ENCODE measurements around the gene PPFIBP2.

Gene PPFIBP2

GRCh38 chr11:7558046-7558445 lies 44.2 kb downstream of the PPFIBP2 start:
- DNase-seq, result no peak

GRCh38 chr11:7559398-7560283 lies 45.8 kb downstream of the PPFIBP2 start:
- no peak for DNase-seq

DNA sequence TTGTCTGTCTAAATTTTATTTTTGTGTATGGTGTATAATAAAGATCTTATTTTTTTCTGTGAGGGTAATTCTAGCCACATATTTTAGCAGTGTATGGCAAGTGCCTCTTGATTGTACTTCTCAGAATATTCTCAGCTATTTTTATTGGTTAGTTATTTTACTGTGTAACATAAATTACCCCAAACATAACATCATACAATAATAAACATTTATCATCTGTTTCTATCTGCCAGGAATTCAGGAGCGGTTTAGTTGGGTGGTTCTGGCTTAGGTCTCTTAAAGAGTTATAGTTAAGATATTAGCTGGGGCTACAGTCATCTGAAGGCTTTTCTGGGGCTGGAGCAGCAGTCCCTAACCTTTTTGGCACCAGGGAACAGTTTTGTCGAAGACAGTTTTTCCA lies 47.8 kb downstream of the PPFIBP2 start:
- DNase-seq, result no peak

GRCh38 chr11:7563281-7563680 lies 49.5 kb downstream of the PPFIBP2 start:
- DNase-seq, result no peak

DNA sequence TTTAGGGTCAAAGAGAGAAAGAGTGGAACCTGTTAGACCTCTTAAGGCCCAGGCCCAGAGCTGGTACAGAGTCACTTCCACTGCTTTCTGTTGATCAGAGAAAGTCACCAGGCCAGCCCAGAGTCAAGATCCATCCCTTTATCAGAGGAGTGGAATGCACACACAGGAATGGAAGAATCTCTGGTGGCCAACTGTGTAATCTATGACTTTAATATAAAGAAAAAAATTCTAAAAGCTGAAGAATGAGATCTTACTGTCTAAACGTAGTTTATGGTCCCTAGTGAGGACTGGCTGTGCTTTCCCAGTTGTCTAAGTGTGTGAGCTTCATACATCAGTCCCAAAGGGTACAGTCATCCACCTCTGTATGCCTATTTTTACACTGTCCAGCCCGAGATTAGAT lies 51.0 kb downstream of the PPFIBP2 start:
- DNase-seq, result no peak

DNA sequence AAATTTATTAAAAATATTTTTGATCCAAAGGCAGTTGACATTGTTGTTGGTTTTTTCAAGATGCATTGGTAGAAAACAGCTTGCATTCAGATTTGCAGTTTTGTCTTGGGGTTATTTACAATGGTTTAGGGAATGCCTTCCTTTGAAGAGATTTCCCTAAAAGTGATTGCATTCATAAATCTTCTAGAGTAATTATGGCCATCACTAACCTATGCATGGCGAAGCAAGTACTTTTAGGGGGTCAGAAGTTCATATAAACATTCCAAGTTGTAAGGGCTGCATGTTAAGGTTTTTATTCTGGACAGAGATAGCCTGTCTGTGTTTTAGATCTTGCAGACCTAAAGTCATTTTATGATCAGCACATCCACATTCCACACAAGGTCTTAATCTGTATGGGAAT lies 53.5 kb downstream of the PPFIBP2 start:
- DNase-seq, result no peak

DNA sequence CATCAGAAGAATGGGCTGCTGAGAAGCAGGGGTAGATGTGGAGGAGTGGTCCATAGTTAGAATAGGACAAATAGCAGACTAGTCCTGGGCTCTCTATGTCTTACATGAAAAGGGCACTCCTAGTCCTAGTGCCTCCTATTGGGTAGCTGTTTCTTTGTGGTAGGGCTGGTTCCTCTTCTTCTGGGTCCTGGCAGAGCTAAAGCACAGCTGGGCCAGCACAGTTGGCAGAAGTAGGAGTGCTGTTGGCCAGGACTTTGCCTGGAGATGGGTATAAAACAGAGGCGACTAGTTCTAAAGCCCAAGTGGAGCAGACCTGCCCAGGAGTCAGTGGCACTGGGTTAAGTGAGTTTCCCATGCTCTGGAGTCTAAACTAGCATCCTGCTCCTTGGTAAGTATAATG lies 55.2 kb downstream of the PPFIBP2 start:
- DNase-seq, result no peak

GRCh38 chr11:7570241-7570640 lies 56.4 kb downstream of the PPFIBP2 start:
- no peak for DNase-seq

DNA sequence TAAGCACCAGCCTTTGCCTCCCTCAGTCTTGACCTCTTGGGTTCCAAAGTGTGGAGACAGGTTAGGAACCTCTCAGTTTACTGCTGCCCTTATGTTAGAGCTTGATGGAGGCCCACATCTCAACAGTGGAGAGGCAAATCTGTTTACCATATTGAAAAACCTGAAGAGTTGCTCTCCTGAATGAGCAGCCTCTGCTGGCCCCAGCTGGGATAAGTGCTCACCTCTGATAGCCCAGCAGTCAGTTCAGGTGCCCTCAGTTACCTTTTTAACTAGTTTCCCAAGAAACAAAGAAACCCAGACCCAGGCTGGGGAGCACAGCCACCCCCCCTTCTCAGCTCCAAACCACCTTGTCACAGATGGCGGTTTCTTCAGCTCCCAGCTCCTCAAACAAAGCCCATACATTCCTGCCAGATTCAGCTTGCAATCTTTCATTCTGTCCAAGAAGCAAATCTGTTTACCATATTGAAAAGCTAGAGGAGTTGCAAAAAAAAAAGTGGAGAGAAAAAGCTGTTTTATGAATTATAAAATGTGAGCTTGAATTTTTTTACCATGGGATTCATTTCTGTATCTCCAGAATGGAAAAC lies 57.2 kb downstream of the PPFIBP2 start:
- no peak for DNase-seq

DNA sequence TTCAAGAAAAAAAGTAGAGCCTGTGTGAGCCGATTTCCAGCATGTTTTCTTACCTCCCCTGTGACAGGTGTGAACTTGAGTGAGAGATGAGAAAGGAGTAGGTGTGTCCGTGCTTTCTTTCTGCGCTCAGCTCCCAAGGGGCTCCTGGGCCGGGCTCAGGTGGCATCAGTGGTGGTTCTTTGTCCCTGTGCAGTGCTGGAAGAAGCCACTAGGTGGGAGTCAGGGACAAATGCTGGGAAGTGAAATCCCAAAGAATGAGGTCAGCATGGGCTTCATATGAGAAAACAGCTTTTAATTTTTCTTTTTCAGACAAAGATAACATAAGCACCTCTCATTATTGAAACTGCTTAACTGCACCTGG lies 57.8 kb downstream of the PPFIBP2 start:
- DNase-seq, result peak; percentile 32

DNA sequence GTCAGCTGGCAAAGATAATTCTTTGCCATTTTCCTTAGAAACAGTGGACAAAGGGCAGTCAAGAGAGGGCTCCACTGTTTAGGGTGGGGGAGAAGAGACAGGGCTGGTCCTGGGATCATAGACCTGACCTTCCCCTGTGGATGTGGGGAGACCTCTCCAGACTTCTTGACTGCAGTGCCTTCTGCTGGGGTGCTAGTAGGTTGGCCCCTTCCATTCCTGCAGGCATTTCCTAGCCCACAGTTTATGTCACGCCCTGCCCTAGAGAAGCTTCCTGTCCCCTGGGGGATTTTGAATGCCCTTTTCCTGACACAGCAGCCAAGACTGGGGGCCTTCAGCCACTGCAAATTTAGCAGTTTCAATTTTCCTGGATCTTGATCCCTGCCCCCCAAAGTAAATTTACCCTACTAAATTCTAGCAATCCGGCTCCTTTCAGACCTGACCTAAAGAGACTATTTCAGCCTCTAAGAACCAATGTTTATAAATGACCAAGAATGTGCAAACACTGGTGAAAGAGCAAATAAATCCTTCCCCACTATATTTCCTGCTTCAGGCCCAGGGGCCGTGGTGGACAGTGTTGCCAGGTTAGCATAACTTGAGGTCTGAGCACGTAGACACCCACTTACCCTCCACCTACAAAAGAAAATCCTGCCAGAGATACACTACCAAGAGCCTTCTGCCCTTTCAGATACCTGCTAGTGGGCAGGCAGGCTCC lies 58.4 kb downstream of the PPFIBP2 start:
- DNase-seq, result no peak

DNA sequence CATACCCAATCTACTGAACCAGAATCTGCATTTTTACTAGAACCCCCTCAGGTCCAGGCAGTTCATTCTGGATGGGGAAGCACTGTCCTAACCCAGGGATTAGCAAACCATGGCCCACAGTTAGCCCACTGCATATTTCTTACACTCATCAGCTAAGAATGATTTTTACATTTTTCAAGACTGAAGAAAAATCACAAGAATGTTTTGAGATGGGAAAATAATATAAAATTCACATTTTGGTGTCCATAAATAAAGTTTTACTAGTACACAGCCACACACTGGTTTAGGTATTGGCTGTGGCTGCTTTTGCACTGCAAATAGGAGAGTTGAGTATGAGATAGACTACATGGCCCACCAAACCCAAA lies 59.4 kb downstream of the PPFIBP2 start:
- DNase-seq, result no peak

GRCh38 chr11:7573558-7574296 lies 59.9 kb downstream of the PPFIBP2 start:
- no peak for DNase-seq

DNA sequence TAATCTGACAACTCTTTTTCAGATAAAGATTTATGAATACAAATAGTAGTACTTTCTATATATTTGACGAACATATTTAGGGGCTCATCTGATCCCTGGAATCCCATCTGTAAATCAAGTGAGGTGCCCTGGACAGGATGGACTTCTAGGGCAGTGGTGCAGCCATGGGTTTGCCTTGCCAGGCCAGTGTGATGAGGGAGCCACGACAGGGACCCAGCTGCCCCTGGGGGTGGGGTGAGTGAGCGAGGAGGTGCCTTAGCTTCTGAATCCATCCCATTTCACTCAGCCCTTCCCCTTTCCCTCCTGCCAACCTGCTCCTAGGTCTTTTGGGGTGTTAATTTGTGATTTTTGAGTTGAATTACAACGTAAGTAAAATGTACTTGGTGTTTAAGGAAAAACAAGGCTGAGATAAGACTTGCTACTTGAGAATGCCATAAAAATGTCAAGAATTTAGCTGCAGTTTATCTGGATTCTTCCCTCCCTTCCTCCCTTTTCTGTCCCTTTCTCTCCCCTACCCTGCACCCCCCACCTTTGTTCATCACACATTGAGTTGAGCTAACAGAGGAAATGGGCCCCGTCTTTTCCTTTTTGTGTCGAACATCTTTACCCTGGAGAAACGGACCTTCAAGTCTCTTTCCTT lies 60.8 kb downstream of the PPFIBP2 start:
- DNase-seq, result no peak

- no peak for DNase-seq
These were observed 62.3 kb downstream of the PPFIBP2 start for GRCh38 chr11:7575841-7576725.

DNA sequence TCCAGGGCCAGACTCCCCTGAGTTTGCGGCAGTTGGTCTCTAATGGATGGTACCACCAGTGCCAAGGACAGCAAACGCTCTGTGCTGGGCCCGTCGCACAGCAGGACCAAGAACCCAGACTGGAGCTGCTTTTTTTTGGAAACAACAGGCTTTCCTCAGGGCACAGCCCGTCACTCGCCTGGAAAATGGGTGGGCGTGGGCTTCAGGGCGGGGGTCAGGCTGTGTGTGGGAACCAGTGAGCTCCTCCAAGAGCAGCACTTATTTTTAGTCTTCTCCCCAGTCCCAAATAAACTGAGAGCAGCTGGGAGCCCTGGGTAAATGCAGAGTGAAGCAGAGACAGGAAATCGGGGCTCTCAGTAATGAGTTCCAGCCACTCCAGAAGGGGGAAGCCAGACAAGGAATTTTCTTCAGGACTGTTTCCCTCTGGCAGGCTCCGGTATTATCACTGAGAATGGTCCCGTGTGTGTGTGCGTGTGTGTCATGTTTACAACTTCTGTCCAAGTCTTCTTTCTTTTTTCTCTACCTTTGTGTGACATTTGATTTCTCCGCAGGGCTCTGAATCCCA lies 63.0 kb downstream of the PPFIBP2 start:
- DNase-seq, result no peak

DNA sequence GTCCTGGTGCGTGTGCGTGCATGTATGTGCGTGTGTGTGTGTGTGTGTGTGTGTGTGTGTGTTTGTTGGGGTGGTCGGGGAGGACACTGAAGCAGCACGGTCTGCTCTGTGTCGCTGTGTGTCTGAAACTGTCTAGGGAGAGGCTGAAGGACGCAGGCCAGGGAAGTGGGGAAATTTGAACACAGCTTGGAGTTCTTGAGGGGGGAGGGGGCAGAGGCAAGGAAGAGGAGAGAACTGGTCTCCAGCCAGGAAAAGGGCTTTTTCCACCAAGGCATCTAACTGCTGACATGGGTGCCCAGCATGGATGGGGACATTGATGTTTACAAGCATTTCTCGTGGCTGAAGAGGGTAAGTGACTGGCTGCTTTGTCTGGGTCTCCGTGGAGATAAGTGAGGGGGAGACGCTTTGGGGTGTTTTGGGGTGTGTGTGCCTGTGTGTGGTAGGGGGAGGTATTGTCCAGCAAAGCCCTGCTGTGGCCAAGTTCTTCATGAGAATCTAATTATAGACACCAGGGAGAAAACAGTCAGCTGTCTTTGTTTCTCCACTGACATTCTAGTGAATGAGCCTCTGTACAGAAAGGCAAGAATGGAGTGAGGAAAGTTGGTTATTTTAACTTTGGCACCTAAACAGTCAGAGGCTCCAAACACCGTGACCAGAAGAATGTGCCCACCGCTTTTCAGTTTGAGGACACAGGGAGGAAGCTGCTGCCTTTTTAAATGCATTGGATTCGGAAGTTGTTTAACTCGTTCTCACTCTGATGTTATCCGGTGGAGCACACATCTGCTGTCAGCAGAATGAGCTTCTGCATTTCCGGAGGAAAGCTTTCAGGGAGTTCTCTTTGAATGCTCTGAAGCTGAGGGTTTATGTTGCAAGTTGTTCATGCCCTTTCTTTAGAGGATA lies 63.7 kb downstream of the PPFIBP2 start:
- no peak for DNase-seq

DNA sequence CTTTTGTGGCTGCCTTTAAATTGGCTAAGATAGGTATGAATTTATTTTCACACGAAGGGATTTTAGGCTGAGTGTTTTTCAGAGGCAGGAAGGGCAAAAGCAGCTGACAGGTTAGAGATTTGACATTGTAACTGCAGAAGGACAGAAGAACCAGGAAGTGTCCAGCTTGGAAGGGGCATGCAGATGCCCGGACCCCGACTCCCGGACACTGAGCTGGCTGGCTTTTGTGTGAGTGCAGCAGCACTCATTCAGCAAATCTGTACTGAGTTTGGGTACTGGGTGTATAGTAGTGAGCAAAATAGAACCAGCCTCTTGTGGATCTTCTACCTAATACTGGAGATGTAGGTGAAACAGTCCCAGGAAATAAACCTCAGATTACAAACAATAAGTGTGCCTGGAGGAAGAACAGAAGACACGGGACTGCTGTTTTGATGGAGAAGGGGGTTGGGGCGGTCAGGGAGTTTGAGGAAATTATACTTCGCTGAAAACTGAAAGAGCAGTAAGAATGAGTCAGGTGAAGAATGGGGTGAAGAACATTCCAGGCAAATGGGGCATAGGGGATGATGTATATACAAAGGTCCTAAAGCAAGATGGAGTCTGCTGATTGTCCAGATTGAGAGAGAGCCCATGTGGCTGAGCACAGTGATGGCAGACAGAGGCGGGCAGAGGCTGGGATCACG lies 64.6 kb downstream of the PPFIBP2 start:
- DNase-seq, result no peak

- DNase-seq, result no peak
These were observed 65.6 kb downstream of the PPFIBP2 start for GRCh38 chr11:7579361-7579791.

Measured in NCI-H1092 (cell line).